SHP77 (cell line): Measurements from ENCODE around the gene TMEM86B.
"Not testable (repeated sequence)": the region's sequence is repeated elsewhere in the genome, so short reads cannot be mapped to it uniquely, and the experiment has no call there.

ENCODE experiments used
- DNase-seq, 2 experiments: peaks; one replicate each; lab custom pipeline; 2025; lab: John Stamatoyannopoulos, UW

Gene TMEM86B

GRCh38 chr19:55241935-55242464, 13.4 kb upstream of the TMEM86B start:
- no peak for DNase-seq

- no peak for DNase-seq
Observed at GRCh38 chr19:55241143-55241934, 12.8 kb upstream of the TMEM86B start.

GRCh38 chr19:55240713-55241020, 12.1 kb upstream of the TMEM86B start:
- DNase-seq: no peak

- no peak for DNase-seq
Observed at GRCh38 chr19:55239004-55239403, 10.4 kb upstream of the TMEM86B start.

- DNase-seq: no peak
Observed at GRCh38 chr19:55238030-55238429, 9.5 kb upstream of the TMEM86B start.

GRCh38 chr19:55232986-55233385, 4.4 kb upstream of the TMEM86B start:
- DNase-seq: no peak

GRCh38 chr19:55232286-55232602, 3.7 kb upstream of the TMEM86B start:
- no peak for DNase-seq

- no peak for DNase-seq
Observed at GRCh38 chr19:55231391-55232285, 3.1 kb upstream of the TMEM86B start.

GRCh38 chr19:55230780-55231179, 2.2 kb upstream of the TMEM86B start:
- DNase-seq: no peak

GRCh38 chr19:55230329-55230728, 1.8 kb upstream of the TMEM86B start:
- DNase-seq: no peak

GRCh38 chr19:55229789-55230182, 1.2 kb upstream of the TMEM86B start:
- no peak for DNase-seq

GRCh38 chr19:55229145-55229788, 704 bp upstream of the TMEM86B start:
- no peak for DNase-seq

GRCh38 chr19:55228015-55228391, 560 bp downstream of the TMEM86B start:
- DNase-seq: no peak

- no peak for DNase-seq
Observed at GRCh38 chr19:55227241-55228014, 1.1 kb downstream of the TMEM86B start.

GRCh38 chr19:55226788-55227187, 1.8 kb downstream of the TMEM86B start:
- DNase-seq: no peak

GRCh38 chr19:55226273-55226672, 2.3 kb downstream of the TMEM86B start:
- no peak for DNase-seq

- no peak for DNase-seq
Observed at GRCh38 chr19:55225415-55225958, 3.1 kb downstream of the TMEM86B start.

GRCh38 chr19:55224679-55225414, 3.7 kb downstream of the TMEM86B start:
- DNase-seq: not testable (repeated sequence)

- DNase-seq: no peak
Observed at GRCh38 chr19:55224038-55224665, 4.4 kb downstream of the TMEM86B start.

GRCh38 chr19:55223291-55224037, 5.1 kb downstream of the TMEM86B start:
- DNase-seq: no peak
